ENCODE data around the gene TSPAN5.

Gene TSPAN5

DNA sequence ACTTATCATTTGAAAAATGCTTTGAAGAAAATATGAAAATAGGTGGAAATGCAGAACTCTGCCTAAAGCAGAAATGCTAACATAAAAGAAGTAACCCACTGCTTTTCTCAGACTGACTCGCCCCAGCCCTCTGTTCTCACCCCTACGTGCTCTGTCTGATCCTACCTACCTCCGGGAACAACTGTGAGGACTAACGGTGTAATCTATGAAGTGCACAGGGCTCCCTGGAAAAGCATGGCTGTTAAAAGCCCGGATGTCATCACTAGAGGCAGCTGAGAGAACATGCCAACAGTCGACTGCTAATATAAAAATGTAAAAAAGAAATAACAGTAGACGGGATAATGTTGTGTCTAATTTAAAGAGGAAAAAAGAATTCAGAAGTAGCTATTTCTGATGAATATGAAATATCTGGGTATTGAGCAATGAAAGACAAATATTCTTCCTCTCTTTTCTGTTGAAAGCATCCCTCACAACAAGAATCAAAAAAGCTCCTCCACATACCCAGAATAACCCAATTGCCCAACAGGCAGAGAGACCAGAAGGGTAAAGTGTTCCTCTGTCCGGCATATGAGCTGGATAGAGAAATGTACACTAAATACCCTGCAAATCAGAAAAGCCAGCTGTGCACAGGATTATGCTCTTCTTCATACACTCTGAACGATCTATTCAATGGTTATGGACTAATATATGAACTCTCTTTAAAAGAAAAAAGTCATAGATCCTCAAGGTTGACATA is 130.7 kb downstream of the TSPAN5 start:
- H3K4me3 ChIP-seq (ENCODE audit: low read depth, low read length), result no peak overlapping the region
- TF ChIP-seq, protein P1, sequence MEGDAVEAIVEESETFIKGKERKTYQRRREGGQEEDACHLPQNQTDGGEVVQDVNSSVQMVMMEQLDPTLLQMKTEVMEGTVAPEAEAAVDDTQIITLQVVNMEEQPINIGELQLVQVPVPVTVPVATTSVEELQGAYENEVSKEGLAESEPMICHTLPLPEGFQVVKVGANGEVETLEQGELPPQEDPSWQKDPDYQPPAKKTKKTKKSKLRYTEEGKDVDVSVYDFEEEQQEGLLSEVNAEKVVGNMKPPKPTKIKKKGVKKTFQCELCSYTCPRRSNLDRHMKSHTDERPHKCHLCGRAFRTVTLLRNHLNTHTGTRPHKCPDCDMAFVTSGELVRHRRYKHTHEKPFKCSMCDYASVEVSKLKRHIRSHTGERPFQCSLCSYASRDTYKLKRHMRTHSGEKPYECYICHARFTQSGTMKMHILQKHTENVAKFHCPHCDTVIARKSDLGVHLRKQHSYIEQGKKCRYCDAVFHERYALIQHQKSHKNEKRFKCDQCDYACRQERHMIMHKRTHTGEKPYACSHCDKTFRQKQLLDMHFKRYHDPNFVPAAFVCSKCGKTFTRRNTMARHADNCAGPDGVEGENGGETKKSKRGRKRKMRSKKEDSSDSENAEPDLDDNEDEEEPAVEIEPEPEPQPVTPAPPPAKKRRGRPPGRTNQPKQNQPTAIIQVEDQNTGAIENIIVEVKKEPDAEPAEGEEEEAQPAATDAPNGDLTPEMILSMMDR (IDR thresholded peaks at IDR 0.05; ENCODE audit: insufficient read depth, low read depth, low read length, missing control alignments), result no peak
- DNase-seq (ENCODE audit: low read depth), result no peak

DNA sequence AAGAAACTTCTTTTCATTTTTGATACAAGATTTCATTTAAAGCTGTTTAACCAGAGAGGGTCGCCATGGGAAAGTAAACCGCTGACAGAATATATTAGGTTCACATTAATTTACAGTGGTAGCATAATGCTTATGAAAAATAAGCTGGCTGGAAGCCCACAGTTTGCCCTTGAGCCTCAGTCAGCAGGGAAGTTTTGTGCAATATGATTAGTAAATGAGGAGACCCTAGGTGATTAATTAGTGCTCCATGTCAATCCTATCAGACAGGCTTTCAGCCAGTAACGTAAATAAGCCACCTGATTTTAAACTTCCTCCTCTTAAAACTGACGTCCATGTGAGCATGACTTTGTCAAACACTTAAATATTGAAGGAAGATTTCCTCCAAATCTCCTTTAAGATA is 134.2 kb downstream of the TSPAN5 start:
- no peak overlapping the region for H3K4me3 ChIP-seq (ENCODE audit: low read depth, low read length)
- TF ChIP-seq, protein P1 (IDR thresholded peaks at IDR 0.05; ENCODE audit: insufficient read depth, low read depth, low read length, missing control alignments), result no peak

DNA sequence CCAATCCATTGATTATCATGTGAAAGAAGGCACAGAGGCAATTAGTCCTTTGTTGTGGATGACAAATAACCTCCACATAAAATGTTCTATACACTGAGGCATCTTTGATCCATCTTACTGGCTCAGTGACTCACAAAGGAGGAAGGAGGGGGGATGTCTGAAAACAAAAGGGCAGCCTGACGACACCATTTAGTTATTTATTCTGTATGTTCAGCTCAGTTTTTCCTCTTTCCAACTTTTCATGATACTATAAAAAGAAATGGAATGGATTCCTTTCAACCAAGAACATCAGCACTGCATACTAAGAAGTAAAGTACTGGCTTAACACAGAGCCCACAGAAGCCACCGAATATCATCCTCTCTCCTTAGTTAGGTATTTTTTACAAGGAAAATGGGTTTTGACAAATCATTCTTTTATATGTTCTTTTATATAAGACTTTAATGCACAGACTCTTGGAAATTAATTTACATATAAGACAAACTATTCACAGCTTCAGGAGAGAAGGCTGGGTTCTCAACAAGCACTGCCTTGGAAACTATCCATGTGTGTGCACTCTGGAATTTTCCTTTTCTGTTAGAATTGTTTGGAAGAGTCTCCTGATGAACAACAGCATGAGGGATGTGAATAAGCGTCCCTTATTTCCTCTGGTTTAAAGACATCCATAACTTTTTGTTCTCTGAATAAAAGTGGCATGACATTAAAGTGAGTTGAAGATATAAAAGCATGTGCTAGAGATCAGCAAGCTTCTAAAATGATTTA is 135.6 kb downstream of the TSPAN5 start:
- H3K4me3 ChIP-seq (ENCODE audit: low read depth, low read length), result no peak overlapping the region
- DNase-seq (ENCODE audit: low read depth), result no peak

More for the DNA sequence above, 134.2 kb downstream of the TSPAN5 start:
- DNase-seq (ENCODE audit: low read depth), result no peak

DNA sequence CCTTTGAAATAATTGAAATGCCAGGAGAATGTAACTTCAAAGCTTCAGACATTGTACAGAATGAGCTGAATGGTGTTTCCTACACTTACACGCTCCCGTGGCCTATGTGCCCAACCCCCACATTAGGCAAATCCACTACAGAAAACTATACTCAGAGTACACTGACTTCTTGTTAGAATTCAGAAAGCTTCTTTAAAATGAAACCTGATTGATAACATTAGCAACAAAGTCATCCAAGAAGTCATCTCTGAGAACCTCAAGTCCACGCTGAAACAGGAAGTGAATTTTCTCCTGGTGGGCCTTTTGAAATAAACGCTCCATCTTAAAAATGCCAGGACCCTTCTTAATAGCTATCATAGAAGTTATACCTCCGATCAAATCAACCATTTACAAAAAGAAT is 136.3 kb downstream of the TSPAN5 start:
- TF ChIP-seq, protein P1 (IDR thresholded peaks at IDR 0.05; ENCODE audit: insufficient read depth, low read depth, low read length, missing control alignments), result no peak
- H3K4me3 ChIP-seq (ENCODE audit: low read depth, low read length), result no peak overlapping the region
- DNase-seq (ENCODE audit: low read depth), result no peak

More for the DNA sequence above, 135.6 kb downstream of the TSPAN5 start:
- TF ChIP-seq, protein P1 (IDR thresholded peaks at IDR 0.05; ENCODE audit: insufficient read depth, low read depth, low read length, missing control alignments), result no peak

DNA sequence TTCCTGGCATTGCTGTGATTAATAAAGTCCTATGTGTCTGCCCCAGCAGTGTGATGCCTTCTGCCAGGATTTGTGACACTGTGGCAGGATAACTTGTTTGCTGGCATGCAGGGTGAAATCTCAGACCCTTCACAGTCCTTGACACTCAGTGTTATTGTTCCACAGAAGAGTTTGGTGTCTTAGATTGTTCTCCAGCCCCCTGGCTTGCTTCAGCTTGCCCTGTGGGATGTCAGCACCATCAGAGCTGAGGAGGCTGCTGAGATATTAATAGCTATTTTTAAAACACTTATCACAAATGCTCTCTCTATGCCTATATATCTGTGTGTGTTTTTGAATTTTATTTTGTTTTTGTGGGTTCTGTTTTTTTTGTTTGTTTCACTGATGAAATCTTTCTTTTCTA is 136.9 kb downstream of the TSPAN5 start:
- no peak overlapping the region for H3K4me3 ChIP-seq (ENCODE audit: low read depth, low read length)
- TF ChIP-seq, protein P1 (IDR thresholded peaks at IDR 0.05; ENCODE audit: insufficient read depth, low read depth, low read length, missing control alignments), result no peak
- no peak for DNase-seq (ENCODE audit: low read depth)

DNA sequence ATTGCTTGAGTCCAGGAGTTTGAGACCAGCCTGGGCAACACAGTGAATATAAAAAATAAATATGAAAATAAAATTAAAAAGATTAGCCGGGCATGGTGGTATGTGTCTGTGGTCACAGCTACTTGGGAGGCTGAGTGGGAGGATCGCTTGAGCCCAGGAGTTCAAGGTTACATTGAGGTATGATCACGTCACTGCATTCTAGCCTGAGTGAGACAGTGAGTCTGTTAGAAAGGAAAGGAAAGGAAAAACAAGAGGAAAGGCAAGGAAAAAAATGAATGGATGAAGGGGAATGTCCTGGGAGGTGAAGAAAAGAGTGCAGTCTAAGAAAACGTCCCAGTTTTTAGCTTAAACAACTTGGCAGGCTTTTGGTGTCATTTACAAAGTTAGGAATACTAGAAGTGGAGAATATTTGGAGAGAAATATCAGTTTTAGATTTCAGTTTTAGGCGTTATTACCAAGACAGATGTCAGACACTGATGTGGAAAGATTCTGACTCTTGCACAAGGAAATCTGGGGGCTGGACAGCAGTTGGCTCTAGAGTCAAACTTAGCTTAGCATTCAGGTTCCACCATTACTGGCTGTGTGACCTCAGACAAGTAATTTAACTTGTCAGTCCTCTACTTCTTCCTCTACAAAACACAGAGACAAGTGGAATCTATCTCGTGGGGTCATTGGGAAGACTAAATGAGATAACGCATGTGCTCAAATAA is 139.0 kb downstream of the TSPAN5 start:
- TF ChIP-seq, protein P1 (IDR thresholded peaks at IDR 0.05; ENCODE audit: insufficient read depth, low read depth, low read length, missing control alignments), result no peak
- no peak for DNase-seq (ENCODE audit: low read depth)

More for the DNA sequence above, 139.0 kb downstream of the TSPAN5 start:
- no peak overlapping the region for H3K4me3 ChIP-seq (ENCODE audit: low read depth, low read length)

Data from GM12865 (cell line).